ENCODE results near the gene BAD. TPM values are rescaled to one million over a fixed set of nuclear protein-coding genes. Genes with fewer than 3 reads are reported as not detected.

BAD gene
- total and polyA plus RNA-seq, 10 donors: 27.0 to 67.3 (median 40.4) TPM

DNA sequence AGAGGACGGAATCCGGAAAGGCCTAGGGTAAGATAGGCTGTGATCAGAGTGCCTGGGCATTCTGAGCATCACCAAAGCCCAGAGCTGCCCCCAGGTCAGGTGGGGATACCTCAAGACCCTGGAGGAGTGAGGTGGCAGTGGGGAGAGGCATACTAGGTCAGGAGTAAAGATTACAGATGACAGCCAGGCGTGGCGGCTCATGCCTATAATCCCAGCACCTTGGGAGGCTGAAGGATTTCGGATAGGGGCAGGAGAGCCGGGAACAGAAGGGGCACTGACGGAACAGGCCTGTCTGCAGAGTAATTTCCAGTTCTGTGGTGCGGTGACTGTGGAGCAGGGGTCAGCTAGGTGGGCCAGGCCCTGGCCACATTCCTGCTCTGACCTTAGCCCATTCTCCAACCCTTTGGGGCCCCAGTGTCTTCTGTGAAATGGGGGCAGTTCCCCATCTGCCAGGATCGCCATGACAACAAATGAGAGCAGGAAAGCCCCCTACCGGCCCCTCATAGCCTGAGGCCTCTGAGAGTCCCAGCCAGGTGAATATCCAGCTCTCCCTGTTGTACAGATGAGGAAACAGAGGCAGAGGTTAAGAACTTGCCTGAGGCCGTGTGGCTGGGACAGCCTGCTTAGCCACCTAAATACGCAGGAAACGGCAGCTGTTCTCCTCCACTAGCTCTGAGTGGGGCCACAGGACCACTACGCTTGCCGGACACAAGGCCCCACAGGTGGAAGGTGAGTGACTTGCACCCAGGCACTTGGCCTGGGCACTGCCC lies 9.2 kb downstream of the BAD start:
- H3K27ac ChIP-seq: no peak overlapping the region
- DNase-seq: no peak
- H3K4me1 ChIP-seq: peaks cover 5 to 32% (median 14%) of the 10 kb centered on the region in 6 donors
- WGBS, 5 donors: 84 to 95% (median 94%) methylated on average over 14 to 15 of the region's 15 CpGs
- no peak overlapping the region for H3K4me3 ChIP-seq
- H3K36me3 ChIP-seq: peaks cover 0 to 44% (median 20%) of the 10 kb centered on the region in 6 donors
- intact Hi-C loops (cut with DNase I; ENCODE audit: low total_unique reads): no loop called here
- no peaks in the 10 kb centered on the region for H3K27me3 ChIP-seq (replicated peaks in 1 of 7)
- TF ChIP-seq, protein P1, sequence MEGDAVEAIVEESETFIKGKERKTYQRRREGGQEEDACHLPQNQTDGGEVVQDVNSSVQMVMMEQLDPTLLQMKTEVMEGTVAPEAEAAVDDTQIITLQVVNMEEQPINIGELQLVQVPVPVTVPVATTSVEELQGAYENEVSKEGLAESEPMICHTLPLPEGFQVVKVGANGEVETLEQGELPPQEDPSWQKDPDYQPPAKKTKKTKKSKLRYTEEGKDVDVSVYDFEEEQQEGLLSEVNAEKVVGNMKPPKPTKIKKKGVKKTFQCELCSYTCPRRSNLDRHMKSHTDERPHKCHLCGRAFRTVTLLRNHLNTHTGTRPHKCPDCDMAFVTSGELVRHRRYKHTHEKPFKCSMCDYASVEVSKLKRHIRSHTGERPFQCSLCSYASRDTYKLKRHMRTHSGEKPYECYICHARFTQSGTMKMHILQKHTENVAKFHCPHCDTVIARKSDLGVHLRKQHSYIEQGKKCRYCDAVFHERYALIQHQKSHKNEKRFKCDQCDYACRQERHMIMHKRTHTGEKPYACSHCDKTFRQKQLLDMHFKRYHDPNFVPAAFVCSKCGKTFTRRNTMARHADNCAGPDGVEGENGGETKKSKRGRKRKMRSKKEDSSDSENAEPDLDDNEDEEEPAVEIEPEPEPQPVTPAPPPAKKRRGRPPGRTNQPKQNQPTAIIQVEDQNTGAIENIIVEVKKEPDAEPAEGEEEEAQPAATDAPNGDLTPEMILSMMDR (IDR thresholded peaks at IDR 0.05 in 8 of 11, conservative IDR thresholded peaks at IDR 0.05 in 3 of 11): no peak
- no peak for TF ChIP-seq POLR2A (IDR thresholded peaks at IDR 0.05)
- TF ChIP-seq POLR2AphosphoS5 (IDR thresholded peaks at IDR 0.05): no peak
- no peaks in the 10 kb centered on the region for H3K9me3 ChIP-seq

DNA sequence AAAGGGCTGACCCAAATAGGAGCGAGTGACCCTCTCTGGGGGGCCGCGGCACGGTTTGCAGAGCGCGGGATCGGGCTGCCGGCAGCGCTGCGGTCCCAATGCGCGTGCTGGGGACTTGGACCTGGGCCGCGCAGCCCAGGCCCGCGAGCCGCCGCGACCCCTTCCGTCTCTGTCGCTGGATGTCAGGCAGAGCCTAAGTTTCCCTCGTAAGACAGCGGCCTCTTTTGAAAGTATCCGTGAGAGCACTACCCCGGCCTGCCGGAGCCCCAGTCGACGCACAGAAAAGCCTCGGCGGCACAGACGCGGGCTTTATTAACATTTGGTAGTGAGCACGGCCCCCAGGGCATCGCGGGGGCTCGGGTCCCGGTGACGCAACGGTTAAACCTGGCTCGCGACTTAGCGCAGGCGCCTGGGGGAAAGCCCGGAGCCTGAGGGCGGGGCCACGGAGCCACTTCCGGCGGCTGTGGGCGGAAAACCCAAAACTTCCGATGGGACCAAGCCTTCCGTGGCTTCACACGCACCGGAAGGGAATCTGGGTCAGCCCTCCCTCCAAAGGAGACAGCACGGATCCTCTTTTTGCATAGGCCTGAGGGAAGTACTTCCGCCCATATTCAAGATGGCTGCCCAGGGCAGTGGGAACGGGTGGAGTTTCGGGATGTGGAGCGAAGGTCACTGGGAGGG lies 14.8 kb downstream of the BAD start:
- Histone ChIP-seq H3K9me3 (no peaks in the 10 kb centered on the region), H3K36me3 (peaks cover 0 to 30% (median 11%) of the 10 kb centered on the region in 6 donors), H3K27me3 (replicated peaks in 1 of 7) (no peaks in the 10 kb centered on the region), H3K4me3 (peak overlapping the region; percentile 61 to 99 (median 90)), H3K4me1 (peaks cover 27 to 56% (median 39%) of the 10 kb centered on the region in 6 donors), H3K27ac (peak overlapping the region; percentile 80 to 100 (median 98))
- intact Hi-C loops (cut with DNase I; ENCODE audit: low total_unique reads): no loop called here
- peak; percentile 99 for DNase-seq
- TF ChIP-seq POLR2A (IDR thresholded peaks at IDR 0.05) (peak in 2 of 3 donors; percentile 25 to 33), POLR2AphosphoS5 (IDR thresholded peaks at IDR 0.05) (peak; percentile 97 to 99 (median 98))
- TF ChIP-seq, protein P1 (IDR thresholded peaks at IDR 0.05 in 8 of 11, conservative IDR thresholded peaks at IDR 0.05 in 3 of 11): peak in 6 of 11 experiments; percentile 7 to 36 (median 22)
- WGBS, 5 donors: 0 to 2% (median 0%) methylated on average over 20 to 58 of the region's 58 CpGs

DNA sequence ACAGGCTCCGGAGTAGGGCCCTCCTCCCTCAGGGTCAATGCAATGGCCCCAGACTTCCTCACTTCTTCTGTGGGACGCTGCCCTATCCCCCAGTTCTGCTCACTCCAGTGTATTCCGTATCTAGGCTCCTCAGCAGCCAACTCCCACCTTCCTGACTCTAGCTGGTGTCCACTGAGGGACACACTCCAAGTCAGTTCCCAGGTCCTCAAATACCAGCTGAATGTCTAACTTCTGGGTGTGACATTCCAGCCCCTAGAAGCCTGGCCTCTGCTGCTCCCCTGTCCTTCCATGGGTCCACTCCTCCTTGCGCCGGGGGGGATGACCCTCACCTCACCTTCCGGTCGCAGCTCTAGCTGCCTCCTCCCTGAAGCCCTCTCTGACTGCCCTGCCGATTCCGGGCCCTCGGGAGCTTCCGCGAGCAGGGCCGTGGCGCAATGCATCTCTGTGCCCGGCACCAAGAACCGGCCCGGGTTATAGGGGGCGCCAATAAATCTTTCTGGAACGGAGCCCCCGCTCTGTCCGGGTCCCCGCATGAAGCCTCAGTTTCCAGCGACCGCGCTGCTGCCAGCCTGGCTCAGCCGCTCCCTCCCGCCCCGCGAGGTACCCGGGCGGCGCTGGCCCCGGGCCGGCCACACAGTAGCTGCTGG lies 15.4 kb downstream of the BAD start:
- H3K4me1 ChIP-seq: peaks cover 27 to 56% (median 39%) of the 10 kb centered on the region in 6 donors
- DNase-seq: peak; percentile 94
- H3K9me3 ChIP-seq: no peaks in the 10 kb centered on the region
- H3K4me3 ChIP-seq: peak overlapping the region; percentile 61 to 99 (median 90)
- intact Hi-C loops (cut with DNase I; ENCODE audit: low total_unique reads): no loop called here
- peak overlapping the region; percentile 80 to 100 (median 98) for H3K27ac ChIP-seq
- H3K36me3 ChIP-seq: peaks cover 0 to 36% (median 16%) of the 10 kb centered on the region in 6 donors
- WGBS, 5 donors: 1 to 5% (median 2%) methylated on average over 17 to 34 of the region's 34 CpGs
- H3K27me3 ChIP-seq (replicated peaks in 1 of 7): no peaks in the 10 kb centered on the region
- TF ChIP-seq POLR2A (IDR thresholded peaks at IDR 0.05) (peak in 1 of 3 donors; percentile 32), POLR2AphosphoS5 (IDR thresholded peaks at IDR 0.05) (no peak)

DNA sequence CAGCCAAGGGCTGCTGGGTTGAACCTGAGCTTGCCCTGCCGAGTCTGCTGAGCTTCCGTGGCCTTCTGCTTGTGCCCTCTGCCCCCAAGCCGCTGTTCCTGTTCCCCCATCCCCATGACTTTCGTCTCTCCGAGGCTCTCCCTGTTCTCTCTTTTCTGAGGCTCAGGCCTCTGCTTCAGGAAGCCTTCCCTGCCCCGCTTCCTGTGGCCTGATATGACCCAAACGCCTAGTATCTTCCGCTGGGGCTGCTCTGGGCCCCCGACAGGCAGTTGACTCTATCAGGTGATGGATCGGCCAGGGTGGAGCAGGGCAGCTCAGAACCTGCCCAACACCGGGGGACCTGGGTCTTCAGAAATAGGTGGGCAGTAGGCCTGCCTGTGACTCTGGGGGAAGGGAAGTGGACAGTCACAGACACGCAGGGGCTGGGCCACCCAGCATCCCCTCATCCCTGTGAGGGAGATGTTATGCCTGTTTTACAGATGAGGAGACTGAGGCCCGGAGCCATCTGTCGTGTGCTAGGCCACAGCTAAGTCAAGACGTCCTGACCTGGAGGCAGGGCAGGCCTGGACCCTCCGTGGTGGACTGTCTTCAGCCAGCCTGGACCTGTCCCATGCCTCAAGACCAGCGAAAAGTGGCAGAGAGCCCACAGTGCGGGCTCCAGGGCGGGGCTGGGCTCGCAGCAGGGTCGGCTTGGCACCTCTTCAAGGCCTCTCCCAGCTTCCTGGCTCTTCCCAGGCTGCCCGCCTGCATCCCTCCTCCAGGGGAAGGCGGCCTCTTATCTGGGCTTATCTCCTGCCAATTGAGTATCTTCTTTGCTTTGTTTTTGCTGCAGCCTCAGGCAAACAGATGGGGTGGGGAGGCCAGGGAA lies 16.2 kb downstream of the BAD start:
- DNase-seq: peak; percentile 90
- WGBS, 5 donors: 26 to 42% (median 33%) methylated on average over 13 to 23 of the region's 23 CpGs
- Histone ChIP-seq H3K4me1 (peaks cover 27 to 56% (median 39%) of the 10 kb centered on the region in 6 donors), H3K27ac (peak overlapping the region; percentile 80 to 100 (median 98)), H3K4me3 (peak overlapping the region; percentile 61 to 99 (median 90)), H3K27me3 (replicated peaks in 1 of 7) (no peaks in the 10 kb centered on the region), H3K36me3 (peaks cover 0 to 44% (median 23%) of the 10 kb centered on the region in 6 donors), H3K9me3 (no peaks in the 10 kb centered on the region)
- intact Hi-C loops (cut with DNase I; ENCODE audit: low total_unique reads): no loop called here
- TF ChIP-seq POLR2A (IDR thresholded peaks at IDR 0.05) (no peak), POLR2AphosphoS5 (IDR thresholded peaks at IDR 0.05) (peak; percentile 38 to 69 (median 65))
- TF ChIP-seq, protein P1 (IDR thresholded peaks at IDR 0.05 in 8 of 11, conservative IDR thresholded peaks at IDR 0.05 in 3 of 11): peak in 2 of 11 experiments; percentile 17 to 25

Data from spleen (tissue), 11 donors.